ENCODE results near the gene MED26. TPM values are rescaled to one million over a fixed set of nuclear protein-coding genes. Genes with fewer than 3 reads are reported as not detected.

The MED26 gene
- total and polyA plus RNA-seq, 2 of the 8 experiments (the other 6 are each of a cell fraction or from before 2014, with no cell fraction given) = 5.3 to 10.7 TPM

DNA sequence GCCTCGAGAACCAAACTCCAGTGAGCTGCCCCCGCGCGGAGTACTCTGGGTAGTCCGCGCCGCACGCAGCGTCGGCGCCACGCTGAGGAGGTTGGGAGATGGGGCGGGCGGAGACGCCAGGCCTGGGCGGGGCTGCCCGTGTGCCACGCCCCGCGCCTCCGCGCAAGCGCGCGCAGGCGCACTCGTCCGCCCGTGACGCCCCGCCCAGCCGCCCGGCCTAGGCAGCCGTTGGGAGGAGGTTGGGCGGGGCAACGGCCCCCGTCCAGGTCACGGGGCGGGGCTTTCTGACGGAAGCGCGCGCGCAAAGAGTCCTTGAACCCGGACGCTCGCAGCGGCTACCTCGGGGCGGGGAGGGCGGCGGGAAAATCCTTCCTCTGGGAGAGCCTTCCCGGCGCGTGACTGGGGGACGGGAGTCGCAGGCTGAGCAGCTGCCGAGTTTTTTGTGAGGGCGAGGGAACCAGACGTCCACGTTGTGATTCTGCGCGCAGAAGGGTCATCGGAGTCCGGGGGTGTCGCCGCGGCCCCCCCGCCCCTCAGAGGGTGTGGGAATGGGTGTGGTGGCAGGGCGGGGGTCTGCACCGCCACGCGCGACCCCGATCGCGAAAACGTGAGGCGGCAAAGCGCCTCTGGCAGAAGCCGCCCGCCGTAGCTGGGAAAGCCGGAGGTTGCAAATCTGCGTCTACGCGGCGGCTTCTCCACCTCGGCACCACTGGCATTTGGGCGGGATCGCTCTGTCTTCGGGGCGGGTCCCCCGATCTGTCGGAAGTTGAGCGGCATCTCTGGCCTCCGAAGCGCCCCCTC is at the start of gene MED26 (continued):
- TF ChIP-seq TAF1 (IDR thresholded peaks at IDR 0.05; ENCODE audit: low read depth, low read length) (peak; percentile 97), TBP (IDR thresholded peaks at IDR 0.05; ENCODE audit: low read depth, low read length) (peak; percentile 88), SIN3A (conservative IDR thresholded peaks at IDR 0.05 in 1 of 2, IDR thresholded peaks at IDR 0.05 in 1 of 2; ENCODE audit: low read depth in 1 of 2, low read length in 2 of 2) (peak in 1 of 2 experiments; percentile 61; a peak in 2 of 4 replicates), RFX5 (IDR thresholded peaks at IDR 0.05; ENCODE audit: borderline replicate concordance, low read depth, low read length) (no peak), HDAC6 (IDR thresholded peaks at IDR 0.05; ENCODE audit: low read depth, low read length) (no peak), RAD21 (IDR thresholded peaks at IDR 0.05 in 1 of 2, conservative IDR thresholded peaks at IDR 0.05 in 1 of 2; ENCODE audit: low read depth in 2 of 2, low read length in 2 of 2) (0 out of 4 replicates have a peak, but pooled peaks of 1 of the 2 experiments have one; percentile 10), PHF8 (conservative IDR thresholded peaks at IDR 0.05; ENCODE audit: low read depth, low read length) (peak; percentile 81), CREB1 (IDR thresholded peaks at IDR 0.05) (peak; percentile 66), SP1 (IDR thresholded peaks at IDR 0.05; ENCODE audit: low read depth, low read length) (peak; percentile 63; the same call in 1 of the 2 replicates), ASH2L (IDR thresholded peaks at IDR 0.05; ENCODE audit: low read length) (peak; percentile 59), NRF1 (IDR thresholded peaks at IDR 0.05; ENCODE audit: low read depth, low read length) (peak; percentile 83), RNF2 (IDR thresholded peaks at IDR 0.05; ENCODE audit: borderline replicate concordance, low read depth, low read length, missing control alignments, poor library complexity, severe bottlenecking) (no peak), POLR2AphosphoS5 (IDR thresholded peaks at IDR 0.05; ENCODE audit: low read depth, low read length) (peak; percentile 62), HDAC2 (IDR thresholded peaks at IDR 0.05; ENCODE audit: borderline replicate concordance in 1 of 2, low read depth in 2 of 2, low read length in 2 of 2) (peak in 1 of 2 experiments; percentile 75; a peak in 1 of 4 replicates), TEAD4 (IDR thresholded peaks at IDR 0.05; ENCODE audit: low read depth, low read length) (no peak), SAP30 (IDR thresholded peaks at IDR 0.05; ENCODE audit: insufficient read depth, insufficient replicate concordance, low read length) (no peak)
- TF ChIP-seq, protein P1, sequence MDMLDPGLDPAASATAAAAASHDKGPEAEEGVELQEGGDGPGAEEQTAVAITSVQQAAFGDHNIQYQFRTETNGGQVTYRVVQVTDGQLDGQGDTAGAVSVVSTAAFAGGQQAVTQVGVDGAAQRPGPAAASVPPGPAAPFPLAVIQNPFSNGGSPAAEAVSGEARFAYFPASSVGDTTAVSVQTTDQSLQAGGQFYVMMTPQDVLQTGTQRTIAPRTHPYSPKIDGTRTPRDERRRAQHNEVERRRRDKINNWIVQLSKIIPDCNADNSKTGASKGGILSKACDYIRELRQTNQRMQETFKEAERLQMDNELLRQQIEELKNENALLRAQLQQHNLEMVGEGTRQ (IDR thresholded peaks at IDR 0.05; ENCODE audit: low read length) = peak; percentile 37; the same call in 1 of the 2 replicates
- TF ChIP-seq, protein P2, sequence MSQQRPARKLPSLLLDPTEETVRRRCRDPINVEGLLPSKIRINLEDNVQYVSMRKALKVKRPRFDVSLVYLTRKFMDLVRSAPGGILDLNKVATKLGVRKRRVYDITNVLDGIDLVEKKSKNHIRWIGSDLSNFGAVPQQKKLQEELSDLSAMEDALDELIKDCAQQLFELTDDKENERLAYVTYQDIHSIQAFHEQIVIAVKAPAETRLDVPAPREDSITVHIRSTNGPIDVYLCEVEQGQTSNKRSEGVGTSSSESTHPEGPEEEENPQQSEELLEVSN (IDR thresholded peaks at IDR 0.05) = no peak; the same call in 1 of the 2 replicates

All from H1 (cell line).